Activated T-cell treated with anti-CD3 and anti-CD28 coated beads for 48 hours (primary cell): ENCODE data around the gene HSPBP1.

ENCODE experiments used
- DNase-seq: peaks from one replicate; pipeline ENCODE4 v3.0.0-alpha.2; 2020; ENCODE audit warnings: low read depth

The HSPBP1 gene

DNA sequence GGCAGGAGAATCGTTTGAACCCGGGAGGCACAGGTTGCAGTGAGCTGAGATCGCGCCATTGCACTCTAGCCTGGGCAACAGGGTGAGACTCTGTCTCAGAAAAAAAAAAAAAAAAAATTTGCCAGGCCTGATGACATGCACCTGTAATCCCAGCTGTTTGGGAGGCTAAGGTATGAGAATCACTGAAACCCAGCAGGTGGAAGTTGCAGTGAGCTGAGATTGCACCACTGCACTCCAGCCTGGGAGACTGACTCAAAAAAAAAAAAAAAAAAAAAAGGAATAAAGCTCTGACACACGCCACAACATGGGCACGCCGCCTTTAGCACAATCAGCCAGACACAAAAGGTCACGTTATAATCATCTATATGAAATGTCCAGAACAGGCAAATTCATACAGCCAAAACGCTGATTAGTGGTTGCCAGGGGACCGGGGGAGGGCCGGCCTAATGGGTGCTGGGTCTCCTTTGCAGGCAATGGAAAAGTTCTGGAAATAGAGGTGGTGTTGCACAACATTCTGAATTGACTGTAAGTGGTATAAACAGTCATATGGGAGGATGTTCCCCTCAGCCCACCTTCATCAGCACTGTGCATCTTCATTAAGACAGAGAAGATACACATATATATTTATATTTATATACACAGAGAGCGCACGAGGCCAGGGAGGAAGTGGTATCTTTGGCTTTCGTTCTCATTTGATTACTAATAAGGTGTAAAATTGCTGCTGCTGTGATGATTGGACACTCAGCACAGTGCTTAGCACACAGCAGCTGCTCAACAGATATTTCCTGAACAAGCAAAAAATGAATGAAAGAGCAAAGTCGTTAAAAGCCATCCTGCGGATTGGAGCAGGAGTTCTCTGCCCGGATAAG is 3.8 kb downstream of the HSPBP1 start:
- no peak for DNase-seq

- no peak for DNase-seq
Observed at GRCh38 chr19:55273978-55274707, 5.8 kb downstream of the HSPBP1 start.

GRCh38 chr19:55272142-55272541 is 7.8 kb downstream of the HSPBP1 start:
- no peak for DNase-seq

DNA sequence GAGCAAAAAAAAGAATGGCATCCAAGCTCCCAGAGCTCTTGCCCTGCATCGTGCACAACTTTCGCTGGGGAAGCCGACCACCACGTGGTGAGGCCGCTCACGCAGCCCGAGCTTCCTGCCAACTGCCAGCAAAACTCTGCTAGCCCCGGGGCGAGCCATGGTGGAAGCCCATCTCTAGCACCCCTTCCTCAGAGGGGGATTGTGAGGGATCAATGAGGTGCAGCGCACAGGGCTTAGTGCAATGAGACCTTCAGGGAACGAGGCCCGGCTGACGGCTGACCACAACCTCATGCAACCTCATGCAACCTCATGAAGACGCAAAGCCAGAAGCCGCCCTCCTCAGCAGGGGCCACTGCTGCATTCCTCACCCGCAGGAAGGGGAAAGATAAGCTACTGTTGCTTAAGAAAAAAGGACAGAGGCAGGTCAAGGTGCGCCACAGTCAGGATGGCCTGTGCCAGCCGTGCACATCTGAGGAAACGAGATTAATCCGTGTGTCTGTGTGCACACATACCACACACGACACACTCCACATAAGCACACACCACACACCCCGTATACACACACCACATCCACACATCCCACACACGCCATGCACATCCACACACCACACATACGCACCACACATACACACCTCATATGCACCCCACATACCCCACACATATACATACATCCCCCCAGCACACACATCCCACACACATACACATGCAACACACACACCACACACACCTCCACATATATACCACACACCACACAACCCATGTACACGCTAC is 9.6 kb downstream of the HSPBP1 start:
- DNase-seq = no peak

- DNase-seq = no peak
Observed at GRCh38 chr19:55269299-55269698, 10.6 kb downstream of the HSPBP1 start.

DNA sequence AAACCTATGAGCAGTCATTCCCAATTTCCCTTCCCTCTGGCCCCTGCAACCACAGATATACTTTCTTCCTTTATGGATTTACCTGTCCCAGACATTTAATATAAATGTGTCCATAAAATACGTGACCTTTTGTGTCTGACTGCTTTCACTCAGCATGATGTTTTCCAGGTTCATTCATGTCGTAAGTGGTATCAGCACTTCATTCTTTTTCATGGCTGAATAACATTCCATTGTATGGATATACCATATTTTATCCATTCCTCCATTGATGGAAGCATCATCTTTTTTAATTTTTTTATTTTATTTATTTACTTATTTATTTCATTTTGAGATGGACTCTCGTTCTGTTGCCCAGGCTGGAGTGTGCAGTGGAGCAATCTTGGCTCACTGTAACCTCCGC is 13.1 kb downstream of the HSPBP1 start:
- DNase-seq = no peak

DNA sequence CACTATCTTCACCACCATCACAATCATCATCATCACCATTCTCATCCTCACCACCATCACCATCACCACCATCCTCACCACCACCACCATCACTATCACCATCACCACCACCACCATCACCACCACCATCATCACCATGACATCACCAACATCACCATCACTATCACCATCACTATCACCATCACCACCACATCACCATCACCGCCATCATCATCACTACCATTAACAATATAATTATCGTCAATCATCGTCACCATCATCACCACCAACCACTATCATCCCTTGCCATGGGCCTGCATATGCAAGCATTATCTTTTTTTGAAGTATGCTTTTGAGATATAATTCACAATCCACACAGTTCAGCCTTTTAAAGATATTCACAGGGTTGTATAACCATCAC is 13.5 kb downstream of the HSPBP1 start:
- DNase-seq = no peak

GRCh38 chr19:55265723-55266386 is 14.1 kb downstream of the HSPBP1 start:
- DNase-seq = no peak

DNA sequence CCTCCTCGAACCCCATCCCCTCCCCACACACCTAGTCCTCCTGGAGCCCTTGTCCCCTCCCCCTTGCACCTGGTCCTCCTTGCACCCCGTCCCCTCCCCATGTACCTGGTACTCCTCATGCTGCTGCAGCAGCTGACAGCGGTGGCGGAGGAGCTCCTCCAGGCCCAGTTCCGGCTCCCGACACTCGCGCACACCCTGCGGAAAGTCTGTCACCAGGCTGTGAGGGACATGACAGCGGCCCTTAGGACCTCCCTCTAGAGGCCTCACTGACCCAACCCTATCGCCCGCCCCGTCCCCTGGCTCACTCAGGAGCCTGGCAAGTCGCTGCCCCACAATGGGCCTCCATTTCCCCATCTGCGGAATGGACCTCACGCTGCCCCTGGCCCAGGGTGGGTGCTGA is 14.7 kb downstream of the HSPBP1 start:
- no peak for DNase-seq

- DNase-seq = no peak
Observed at GRCh38 chr19:55264531-55264930, 15.4 kb downstream of the HSPBP1 start.

GRCh38 chr19:55262359-55262758 is 17.6 kb downstream of the HSPBP1 start:
- DNase-seq = no peak

DNA sequence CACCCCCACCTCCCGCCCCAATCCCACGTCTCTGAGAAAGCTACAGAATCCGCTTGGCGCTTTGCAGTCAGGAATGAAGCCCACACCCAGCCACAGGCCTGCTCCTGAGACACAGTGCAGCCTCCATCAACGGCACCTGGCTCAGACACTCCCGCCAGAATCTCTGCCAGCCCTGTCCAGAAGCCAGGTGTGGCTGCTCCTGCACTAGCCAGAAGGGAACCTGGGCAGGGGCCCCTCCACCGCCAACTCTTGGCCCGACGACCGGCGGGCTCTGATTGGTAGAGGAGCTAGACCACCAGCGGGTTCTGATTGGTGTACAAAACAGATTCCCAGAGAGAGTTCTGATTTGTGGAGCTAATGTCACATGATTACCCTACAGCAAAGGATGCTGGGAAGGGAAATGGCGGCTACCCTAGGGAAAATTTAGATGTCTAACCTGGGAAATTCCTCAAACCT is 18.2 kb downstream of the HSPBP1 start:
- DNase-seq = no peak

DNA sequence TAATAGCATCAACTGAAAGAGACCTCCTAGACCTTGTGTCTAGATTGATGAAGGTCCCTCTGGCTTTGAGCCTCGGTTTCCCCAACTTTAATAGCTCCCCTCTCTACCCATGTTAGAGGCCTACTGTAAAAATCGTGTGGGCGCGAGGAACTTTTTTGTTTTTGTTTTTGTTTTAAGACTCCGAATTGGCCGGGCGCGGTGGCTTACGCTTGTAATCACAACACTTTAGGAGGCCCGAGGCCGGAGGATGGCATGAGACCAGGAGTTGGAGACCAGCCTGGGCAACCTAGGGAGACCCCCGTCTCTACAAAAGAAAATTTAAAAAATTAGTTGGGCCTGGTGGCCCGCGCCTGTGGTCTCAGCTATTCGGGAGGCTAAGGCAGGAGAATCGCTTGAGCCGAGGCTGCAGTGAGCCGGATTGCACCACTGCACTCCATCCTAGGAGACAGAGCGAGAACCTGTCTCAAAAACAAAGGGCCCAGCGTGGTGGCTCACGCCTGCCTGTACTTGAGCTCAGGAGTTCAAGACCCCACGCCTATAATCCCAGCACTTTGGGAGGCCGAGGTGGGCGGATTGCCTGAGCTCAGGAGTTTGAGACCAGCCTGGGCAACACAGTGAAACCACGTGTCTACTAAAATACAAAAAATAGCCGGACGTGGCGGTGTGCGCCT is 20.2 kb downstream of the HSPBP1 start:
- DNase-seq = no peak

DNA sequence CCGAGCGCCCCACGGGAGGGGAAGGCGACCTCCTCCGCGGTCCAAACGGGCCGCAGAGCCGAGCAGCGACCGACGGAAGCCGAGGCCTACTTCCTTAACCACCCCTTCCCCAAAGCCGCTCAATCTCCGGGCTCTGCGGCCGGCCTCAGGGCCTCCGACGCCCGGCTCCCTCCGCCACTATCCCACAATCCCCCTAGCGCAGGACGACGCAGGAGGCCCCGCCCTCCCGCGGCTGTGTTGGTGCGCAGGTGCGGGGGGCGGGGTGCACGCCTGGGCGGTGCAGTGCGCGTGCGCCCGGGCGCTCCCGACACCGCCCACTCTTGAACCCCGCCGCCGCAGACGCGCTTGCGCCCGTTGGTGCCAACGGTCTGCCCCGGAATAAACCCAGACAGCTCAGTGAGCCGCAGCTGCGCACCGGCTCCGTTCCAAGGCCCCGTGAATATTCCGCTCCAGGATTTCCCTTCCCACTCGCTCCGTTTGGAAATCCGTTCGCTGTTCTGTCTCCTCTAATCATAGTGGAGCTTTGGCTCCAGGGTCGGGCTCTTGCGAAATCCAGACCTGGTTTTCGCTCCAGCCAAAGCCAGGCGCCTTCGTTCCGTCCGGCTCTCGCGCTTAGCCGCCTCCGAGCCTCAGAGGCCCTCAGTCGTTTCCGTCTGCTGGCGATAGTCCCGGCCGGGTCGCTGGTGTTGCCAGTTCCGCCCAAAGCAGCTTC is 20.9 kb downstream of the HSPBP1 start, which contains the start of gene PPP6R1:
Gene PPP6R1, minus strand, starts transcription at position 190 of the 712 bp plus-strand sequence. CDS start 11,914 bp downstream, outside the sequence.
- DNase-seq = peak; percentile 97

DNA sequence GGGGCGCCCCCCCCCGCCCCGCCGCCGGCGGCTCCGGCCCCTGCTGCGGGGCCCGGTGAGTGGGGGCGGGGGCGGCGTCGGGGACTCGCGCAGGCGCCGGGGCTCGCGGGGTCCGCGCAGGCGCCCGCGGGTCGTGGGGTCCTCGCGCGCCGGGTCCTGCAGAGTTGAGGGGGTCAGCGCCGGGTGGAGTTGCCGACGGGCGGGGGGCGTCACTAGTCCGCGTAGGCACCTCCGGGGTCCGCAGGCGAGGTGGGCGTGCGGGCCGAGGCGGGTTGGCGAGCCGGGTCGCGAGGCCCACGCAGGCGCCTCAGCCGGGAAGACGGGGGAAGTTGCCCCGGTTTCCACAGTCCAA is 21.5 kb downstream of the HSPBP1 start:
- peak; percentile 45 for DNase-seq

GRCh38 chr19:55257461-55258420 is 22.2 kb downstream of the HSPBP1 start:
- peak; percentile 22 for DNase-seq

DNA sequence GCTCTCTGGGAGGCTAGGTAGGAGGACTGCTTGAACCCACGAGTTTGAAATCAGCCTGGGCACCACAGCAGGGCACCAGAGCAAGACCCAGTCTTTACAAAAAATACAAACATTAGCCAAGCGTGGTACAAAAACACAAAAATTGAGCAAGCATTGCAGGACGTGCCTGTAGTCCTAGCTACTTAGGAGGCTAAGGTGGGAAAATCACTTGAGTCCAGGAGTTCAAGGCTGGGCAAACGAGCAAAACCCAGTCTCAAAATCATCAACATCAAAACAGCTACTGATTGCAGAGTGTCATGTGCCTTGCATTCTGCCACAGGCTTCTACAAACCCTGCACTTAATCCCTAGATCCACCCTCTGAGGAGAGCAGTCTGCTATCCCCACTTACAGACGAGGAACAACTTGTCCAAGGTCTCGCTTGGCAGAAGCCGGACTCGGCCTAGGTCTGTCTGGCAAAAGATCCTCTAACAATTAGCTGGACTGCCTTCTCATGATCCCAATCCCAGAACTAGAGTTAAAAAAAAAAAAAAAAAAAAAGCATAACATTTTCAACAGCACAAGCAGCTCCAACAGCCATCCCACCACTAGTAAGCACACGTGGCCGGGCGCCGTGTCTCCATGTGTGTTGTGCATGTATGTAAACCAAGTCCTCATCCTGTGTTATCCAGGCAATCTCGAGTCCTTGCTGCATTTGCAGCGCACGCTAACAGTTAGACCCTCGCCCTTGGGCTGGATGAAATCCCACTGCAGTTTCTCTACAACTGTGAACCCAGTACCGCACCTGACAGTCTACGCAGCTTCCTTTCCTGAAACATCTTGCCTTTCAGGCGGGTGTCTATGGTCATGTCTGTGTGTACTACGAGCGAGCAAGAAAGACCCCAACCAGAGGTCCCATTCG is 23.1 kb downstream of the HSPBP1 start:
- no peak for DNase-seq
